Vagina (tissue), 2 donors: ENCODE measurements around the gene TCF7L1. TPM values are rescaled to one million over a fixed set of nuclear protein-coding genes. Genes with fewer than 3 reads are reported as not detected.

ENCODE experiments used
- DNase-seq, 2 donors: peaks; one replicate each; pipeline ENCODE4 v3.0.0-alpha.2; 2017; ENCODE audit errors: extremely low spot score in 2 of 2
- H3K27ac ChIP-seq: fragments of 200-600 bp; sonication (generic); one replicate; pipeline ENCODE4 v1.5.1; 2019
- H3K27me3 ChIP-seq: fragments of 200-600 bp; sonication (generic); one replicate; pipeline ENCODE4 v1.5.1; 2019
- H3K36me3 ChIP-seq, 2 donors: fragments of 200-600 bp; sonication (generic); one replicate each; pipeline ENCODE4 v1.5.1; 2017 to 2019
- H3K4me1 ChIP-seq: fragments of 200-600 bp; sonication (generic); one replicate; pipeline ENCODE4 v1.5.1; 2019
- H3K4me3 ChIP-seq, 2 donors: fragments of 200-600 bp; sonication (generic); 1 replicate in 1 of 2; 2 replicates in 1 of 2; pipeline ENCODE4 v1.5.1; 2016 to 2019
- H3K9me3 ChIP-seq: fragments of 200-600 bp; sonication (generic); one replicate; pipeline ENCODE4 v1.5.1; 2019
- CTCF ChIP-seq, 3 experiments: fragments of 450-650 bp in 2 of 3; fragments of 200-600 bp in 1 of 3; sonication (generic) in 1 of 3; IDR thresholded peaks; one replicate each; pipeline ENCODE4 v1.5.1; 2017 to 2019; ENCODE audit warnings: antibody characterized with exemption in 3 of 3, mild to moderate bottlenecking in 2 of 3, moderate library complexity in 2 of 3
- POLR2A ChIP-seq, 2 donors: fragments of 450-650 bp; IDR thresholded peaks; one replicate each; pipeline ENCODE4 v1.6.1; 2017; ENCODE audit warnings: antibody characterized with exemption in 2 of 2, mild to moderate bottlenecking in 2 of 2, moderate library complexity in 2 of 2
- POLR2AphosphoS5 ChIP-seq, 2 donors: sonication (generic); formaldehyde crosslinking; IDR thresholded peaks; one replicate each; pipeline ENCODE4 v1.9.0; 2017; ENCODE audit warnings: antibody characterized with exemption in 2 of 2, mild to moderate bottlenecking in 2 of 2, low read depth in 1 of 2; ENCODE audit not compliant: insufficient read depth in 1 of 2
- intact Hi-C: fragments of 100-400 bp; cut with DNase I; formaldehyde crosslinking; loops from one replicate; pipeline ENCODE4 v1.15.1; 2023
- total RNA-seq: library from RNA; depleted of rRNA; stranded (reverse); fragments of >200 nt; gene quantifications from one replicate; pipeline ENCODE4 v1.2.3, GENCODE V29; 2016

The TCF7L1 gene
- total RNA-seq, 1 donor from 2014 or later: 8.3 TPM

- no peak for DNase-seq
- Histone ChIP-seq H3K9me3 (no peaks in the 10 kb centered on the region), H3K27ac (peak overlapping the region; percentile 91), H3K4me3 (peak overlapping the region; percentile 87 to 95), H3K4me1 (peaks cover 49% of the 10 kb centered on the region), H3K36me3 (no peaks in the 10 kb centered on the region), H3K27me3 (no peaks in the 10 kb centered on the region)
- TF ChIP-seq POLR2AphosphoS5 (IDR thresholded peaks at IDR 0.05; ENCODE audit: insufficient read depth in 1 of 2, low read depth in 1 of 2) (no peak), CTCF (IDR thresholded peaks at IDR 0.05) (no peak), POLR2A (IDR thresholded peaks at IDR 0.05) (no peak)
- intact Hi-C loops: loop anchor here (2.0 kb wide), 1 partner anchor 152 kb away; no protein-coding TSS in a partner anchor
These were observed 795 bp upstream of the TCF7L1 start for GRCh38 chr2:85132397-85132796.

DNA sequence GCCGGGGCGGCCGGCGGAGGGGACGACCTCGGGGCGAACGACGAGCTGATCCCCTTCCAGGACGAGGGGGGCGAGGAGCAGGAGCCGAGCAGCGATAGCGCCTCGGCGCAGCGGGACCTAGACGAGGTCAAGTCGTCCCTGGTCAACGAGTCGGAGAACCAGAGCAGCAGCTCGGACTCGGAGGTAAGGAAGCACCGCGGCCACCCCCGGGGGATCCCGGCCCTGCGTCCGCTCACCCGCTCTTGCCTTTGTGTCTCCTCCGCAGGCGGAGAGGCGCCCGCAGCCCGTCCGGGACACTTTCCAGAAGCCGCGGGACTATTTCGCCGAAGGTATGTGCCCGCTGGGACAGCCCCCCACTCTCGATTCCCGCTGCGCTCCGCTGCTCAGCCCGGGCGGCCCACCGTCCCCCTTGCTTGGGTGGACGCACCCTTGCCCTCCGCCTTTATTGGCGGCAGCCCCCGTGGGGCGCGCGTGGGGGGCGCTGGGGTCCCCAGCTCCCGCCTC lies 611 bp downstream of the TCF7L1 start:
- H3K27me3 ChIP-seq: no peaks in the 10 kb centered on the region
- intact Hi-C loops: loop anchor here (2.0 kb wide), 1 partner anchor 151 kb away; no protein-coding TSS in a partner anchor
- peaks cover 51% of the 10 kb centered on the region for H3K4me1 ChIP-seq
- H3K4me3 ChIP-seq: peak overlapping the region; percentile 87 to 95
- TF ChIP-seq POLR2A (IDR thresholded peaks at IDR 0.05) (no peak), POLR2AphosphoS5 (IDR thresholded peaks at IDR 0.05; ENCODE audit: insufficient read depth in 1 of 2, low read depth in 1 of 2) (no peak), CTCF (IDR thresholded peaks at IDR 0.05) (no peak)
- H3K36me3 ChIP-seq: no peaks in the 10 kb centered on the region
- DNase-seq: no peak
- H3K27ac ChIP-seq: peak overlapping the region; percentile 91
- no peaks in the 10 kb centered on the region for H3K9me3 ChIP-seq

DNA sequence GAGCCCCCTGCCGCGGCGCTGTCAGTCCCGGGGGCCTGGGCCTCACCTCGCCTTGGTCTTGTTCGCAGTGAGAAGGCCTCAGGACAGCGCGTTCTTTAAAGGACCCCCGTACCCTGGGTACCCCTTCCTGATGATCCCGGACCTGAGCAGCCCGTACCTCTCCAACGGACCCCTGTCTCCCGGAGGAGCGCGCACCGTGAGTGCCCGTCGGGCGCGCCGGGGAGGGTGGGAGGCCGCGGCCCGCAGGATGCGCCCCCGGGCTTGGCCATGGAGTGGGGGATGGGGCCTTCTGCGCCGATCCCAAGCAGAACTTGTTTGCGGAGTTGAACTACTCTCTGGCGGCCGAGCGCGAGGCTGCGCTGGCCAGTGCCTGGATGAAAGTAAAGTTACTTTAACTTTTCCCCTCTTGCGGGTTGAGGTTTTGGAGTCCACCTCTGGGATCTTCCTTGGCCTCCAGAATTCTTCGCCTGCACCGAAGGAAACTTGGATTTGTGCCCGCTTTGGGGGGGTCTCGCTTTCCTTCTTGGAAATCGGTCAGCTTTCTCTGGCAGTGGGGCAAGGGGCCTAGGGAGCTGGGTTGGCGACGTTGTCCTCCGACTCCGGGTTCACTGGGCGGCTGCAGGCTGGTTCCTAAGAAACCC lies 1.2 kb downstream of the TCF7L1 start:
- H3K27me3 ChIP-seq: no peaks in the 10 kb centered on the region
- peaks cover 51% of the 10 kb centered on the region for H3K4me1 ChIP-seq
- peak overlapping the region; percentile 87 to 95 for H3K4me3 ChIP-seq
- no peaks in the 10 kb centered on the region for H3K36me3 ChIP-seq
- intact Hi-C loops: no loop called here
- H3K9me3 ChIP-seq: no peaks in the 10 kb centered on the region
- H3K27ac ChIP-seq: peak overlapping the region; percentile 91
- no peak for DNase-seq
- TF ChIP-seq CTCF (IDR thresholded peaks at IDR 0.05) (no peak), POLR2AphosphoS5 (IDR thresholded peaks at IDR 0.05; ENCODE audit: insufficient read depth in 1 of 2, low read depth in 1 of 2) (peak in 1 of 2 donors; percentile 55), POLR2A (IDR thresholded peaks at IDR 0.05) (no peak)

GRCh38 chr2:85134896-85135659 lies 1.9 kb downstream of the TCF7L1 start:
- Histone ChIP-seq H3K27me3 (no peaks in the 10 kb centered on the region), H3K36me3 (no peaks in the 10 kb centered on the region), H3K4me3 (peak overlapping the region; percentile 87 to 95), H3K27ac (peak overlapping the region; percentile 91), H3K9me3 (no peaks in the 10 kb centered on the region), H3K4me1 (peaks cover 51% of the 10 kb centered on the region)
- intact Hi-C loops: no loop called here
- no peak for TF ChIP-seq POLR2A (IDR thresholded peaks at IDR 0.05)
- TF ChIP-seq CTCF (IDR thresholded peaks at IDR 0.05): no peak
- no peak for TF ChIP-seq POLR2AphosphoS5 (IDR thresholded peaks at IDR 0.05; ENCODE audit: insufficient read depth in 1 of 2, low read depth in 1 of 2)
- DNase-seq: no peak

DNA sequence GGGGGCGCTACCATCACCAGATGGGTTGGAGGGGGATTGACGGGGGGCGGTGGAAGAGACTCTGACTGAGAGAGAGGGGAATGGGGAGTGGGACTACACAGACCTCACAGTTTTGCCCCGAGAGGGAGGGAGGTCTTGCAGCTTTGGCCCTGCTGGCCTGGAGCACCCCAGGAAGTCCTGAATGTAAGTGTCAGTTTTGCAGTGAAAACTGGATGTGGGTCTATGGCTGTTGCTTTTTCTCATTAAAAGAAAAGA lies 2.4 kb downstream of the TCF7L1 start:
- intact Hi-C loops: no loop called here
- H3K4me1 ChIP-seq: peaks cover 51% of the 10 kb centered on the region
- no peaks in the 10 kb centered on the region for H3K9me3 ChIP-seq
- TF ChIP-seq POLR2AphosphoS5 (IDR thresholded peaks at IDR 0.05; ENCODE audit: insufficient read depth in 1 of 2, low read depth in 1 of 2) (no peak), CTCF (IDR thresholded peaks at IDR 0.05) (no peak), POLR2A (IDR thresholded peaks at IDR 0.05) (no peak)
- peak overlapping the region; percentile 87 to 95 for H3K4me3 ChIP-seq
- no peaks in the 10 kb centered on the region for H3K36me3 ChIP-seq
- H3K27me3 ChIP-seq: no peaks in the 10 kb centered on the region
- no peak for DNase-seq
- H3K27ac ChIP-seq: peak overlapping the region; percentile 91
